ENCODE results near the gene DDHD1.

DDHD1 gene

GRCh38 chr14:52995998-52996397 lies 157.1 kb downstream of the DDHD1 start:
- no peaks in the 10 kb centered on the region for H3K9me3 Mint-ChIP-seq
- no peaks in the 10 kb centered on the region for H3K4me1 Mint-ChIP-seq
- no peaks in the 10 kb centered on the region for H3K36me3 Mint-ChIP-seq
- no peak overlapping the region for H3K27ac Mint-ChIP-seq
- CTCF ChIA-PET = interaction anchor here (0.9 kb wide), 1 partner anchor 16 kb away, joined by 3 read pairs; no protein-coding TSS in a partner anchor
- H3K27me3 Mint-ChIP-seq = peaks cover 6% of the 10 kb centered on the region
- H3K4me3 Mint-ChIP-seq = no peak overlapping the region
- DNase-seq = no peak

- Mint-ChIP-seq H3K27ac (no peak overlapping the region), H3K4me1 (no peaks in the 10 kb centered on the region), H3K4me3 (no peak overlapping the region), H3K36me3 (no peaks in the 10 kb centered on the region), H3K9me3 (no peaks in the 10 kb centered on the region), H3K27me3 (peaks cover 4% of the 10 kb centered on the region)
- CTCF ChIA-PET = no interaction called here
- DNase-seq = no peak
These were observed 160.8 kb downstream of the DDHD1 start for GRCh38 chr14:52992236-52992870.

GRCh38 chr14:52988139-52988538 lies 165.0 kb downstream of the DDHD1 start:
- no peak for DNase-seq
- no peaks in the 10 kb centered on the region for H3K9me3 Mint-ChIP-seq
- CTCF ChIA-PET = no interaction called here
- H3K27me3 Mint-ChIP-seq = peaks cover 7% of the 10 kb centered on the region
- no peaks in the 10 kb centered on the region for H3K36me3 Mint-ChIP-seq
- no peak overlapping the region for H3K4me3 Mint-ChIP-seq
- H3K4me1 Mint-ChIP-seq = no peaks in the 10 kb centered on the region
- no peak overlapping the region for H3K27ac Mint-ChIP-seq

- Mint-ChIP-seq H3K4me1 (no peaks in the 10 kb centered on the region), H3K4me3 (no peak overlapping the region), H3K9me3 (no peaks in the 10 kb centered on the region), H3K27me3 (peaks cover 7% of the 10 kb centered on the region), H3K27ac (no peak overlapping the region), H3K36me3 (no peaks in the 10 kb centered on the region)
- no peak for DNase-seq
- CTCF ChIA-PET = no interaction called here
These were observed 165.6 kb downstream of the DDHD1 start for GRCh38 chr14:52987514-52987913.

- Mint-ChIP-seq H3K27ac (no peak overlapping the region), H3K4me1 (no peaks in the 10 kb centered on the region), H3K27me3 (peaks cover 7% of the 10 kb centered on the region), H3K4me3 (no peak overlapping the region), H3K9me3 (no peaks in the 10 kb centered on the region), H3K36me3 (no peaks in the 10 kb centered on the region)
- DNase-seq = no peak
- CTCF ChIA-PET = no interaction called here
These were observed 166.1 kb downstream of the DDHD1 start for GRCh38 chr14:52987042-52987441.

Data from activated naive CD4-positive, alpha-beta T cell treated with anti-CD3 and anti-CD28 coated beads, Interleukin-2, amount 10 ng/mL, durations not matched to agents 7 days and 5 days (primary cell).